PC-9 (cell line): ENCODE results near the gene ASTN2. TPM values are rescaled to one million over a fixed set of nuclear protein-coding genes. Genes with fewer than 3 reads are reported as not detected.

ENCODE experiments used
- BruUV-seq: library from RNA; stranded (reverse); fragments of 400-500 nt; replicated peaks from 2 replicates; lab custom pipeline; 2021; lab: Mats Ljungman, UMichigan
- CTCF ChIA-PET: fragments of 300-600 bp; sonication (Branson Sonifier 250); formaldehyde crosslinking; loops from one replicate; lab custom pipeline; 2022; ENCODE audit warnings: antibody characterized with exemption; lab: Charles Lee
- POLR2A ChIA-PET: fragments of 300-600 bp; sonication (Branson Sonifier 250); formaldehyde crosslinking; loops from one replicate; lab custom pipeline; 2022; ENCODE audit warnings: antibody characterized with exemption; ENCODE audit not compliant: unreplicated experiment; lab: Charles Lee
- DNase-seq, 2 experiments: peaks; one replicate each; pipeline versions ENCODE4 v3.0.0 to v3.0.0-alpha.2; 2015 to 2022; ENCODE audit warnings: mixed read lengths in 1 of 2
- H2AFZ ChIP-seq: fragments of 200-600 bp; sonication (generic); 2 replicates; pipeline ENCODE4 v1.8.1; 2017; ENCODE audit warnings: antibody characterized with exemption
- H3F3A ChIP-seq: fragments of 200-600 bp; sonication (generic); 2 replicates; pipeline ENCODE4 v1.8.1; 2017; ENCODE audit warnings: antibody characterized with exemption, mild to moderate bottlenecking, low read depth; ENCODE audit not compliant: insufficient read depth
- H3K27ac ChIP-seq: fragments of 200-600 bp; sonication (generic); 2 replicates; pipeline ENCODE4 v1.6.1; 2016; ENCODE audit warnings: mixed run types
- H3K27me3 ChIP-seq: fragments of 200-600 bp; sonication (generic); 2 replicates; pipeline ENCODE4 v1.6.1; 2016; ENCODE audit warnings: low read depth, mixed run types; ENCODE audit not compliant: insufficient read depth
- H3K36me3 ChIP-seq: fragments of 200-600 bp; sonication (generic); 2 replicates; pipeline ENCODE4 v1.6.1; 2016; ENCODE audit warnings: low read depth, mixed run types
- H3K4me1 ChIP-seq: fragments of 200-600 bp; sonication (generic); replicated peaks from 2 replicates; pipeline ENCODE4 v1.6.1; 2016; ENCODE audit warnings: mixed run types; ENCODE audit not compliant: insufficient read depth
- H3K4me2 ChIP-seq: fragments of 200-600 bp; sonication (generic); 2 replicates; pipeline ENCODE4 v1.6.1; 2017; ENCODE audit warnings: mixed run types
- H3K4me3 ChIP-seq: fragments of 200-600 bp; sonication (generic); 2 replicates; pipeline ENCODE4 v1.6.1; 2016; ENCODE audit warnings: mixed run types
- H3K79me2 ChIP-seq: fragments of 200-600 bp; sonication (generic); 2 replicates; pipeline ENCODE4 v1.6.1; 2017; ENCODE audit warnings: low read depth, mixed run types
- H3K9me2 ChIP-seq: fragments of 200-600 bp; sonication (generic); 2 replicates; pipeline ENCODE4 v1.8.1; 2017; ENCODE audit warnings: mild to moderate bottlenecking; ENCODE audit not compliant: insufficient read depth
- H3K9me3 ChIP-seq: fragments of 200-600 bp; sonication (generic); 2 replicates; pipeline ENCODE4 v1.8.1; 2016; ENCODE audit warnings: low read depth; ENCODE audit not compliant: insufficient read depth
- H4K20me1 ChIP-seq: fragments of 200-600 bp; sonication (generic); 2 replicates; pipeline ENCODE4 v1.8.1; 2017; ENCODE audit not compliant: insufficient read depth
- EZH2 ChIP-seq: fragments of 200-600 bp; sonication (generic); IDR thresholded peaks from 2 replicates; pipeline ENCODE4 v1.8.0; 2017; ENCODE audit warnings: antibody characterized with exemption, low read depth
- intact Hi-C: fragments of 100-400 bp; cut with micrococcal nuclease; formaldehyde crosslinking; loops from one replicate; pipeline ENCODE4 v1.10.0; 2022; ENCODE audit not compliant: unreplicated experiment
- total RNA-seq: library from RNA; stranded (reverse); gene quantifications from 2 replicates; pipeline ENCODE4 v1.2.3, GENCODE V29; 2021
- TF ChIP-seq, protein P1 (sequence below): fragments of 200-600 bp; sonication (generic); conservative IDR thresholded peaks from 2 replicates; pipeline ENCODE4 v1.6.1; 2017; ENCODE audit warnings: mixed run types, antibody characterized with exemption, mild to moderate bottlenecking, moderate library complexity

The ASTN2 gene
- total RNA-seq, 1 experiment from 2014 or later = 6.2 TPM

- H3K4me1 ChIP-seq = no peaks in the 10 kb centered on the region
- no peaks in the 10 kb centered on the region for H3K79me2 ChIP-seq
- CTCF ChIA-PET = no interaction called here
- POLR2A ChIA-PET = interaction anchor here (0.7 kb wide), 1 partner anchor 98 kb away, joined by 36 read pairs; no protein-coding TSS in a partner anchor
- no peak overlapping the region for H3K27ac ChIP-seq
- no peak overlapping the region for H3K4me2 ChIP-seq
- H2AFZ ChIP-seq = no peak overlapping the region
- H4K20me1 ChIP-seq = no peaks in the 10 kb centered on the region
- TF ChIP-seq, protein P1, sequence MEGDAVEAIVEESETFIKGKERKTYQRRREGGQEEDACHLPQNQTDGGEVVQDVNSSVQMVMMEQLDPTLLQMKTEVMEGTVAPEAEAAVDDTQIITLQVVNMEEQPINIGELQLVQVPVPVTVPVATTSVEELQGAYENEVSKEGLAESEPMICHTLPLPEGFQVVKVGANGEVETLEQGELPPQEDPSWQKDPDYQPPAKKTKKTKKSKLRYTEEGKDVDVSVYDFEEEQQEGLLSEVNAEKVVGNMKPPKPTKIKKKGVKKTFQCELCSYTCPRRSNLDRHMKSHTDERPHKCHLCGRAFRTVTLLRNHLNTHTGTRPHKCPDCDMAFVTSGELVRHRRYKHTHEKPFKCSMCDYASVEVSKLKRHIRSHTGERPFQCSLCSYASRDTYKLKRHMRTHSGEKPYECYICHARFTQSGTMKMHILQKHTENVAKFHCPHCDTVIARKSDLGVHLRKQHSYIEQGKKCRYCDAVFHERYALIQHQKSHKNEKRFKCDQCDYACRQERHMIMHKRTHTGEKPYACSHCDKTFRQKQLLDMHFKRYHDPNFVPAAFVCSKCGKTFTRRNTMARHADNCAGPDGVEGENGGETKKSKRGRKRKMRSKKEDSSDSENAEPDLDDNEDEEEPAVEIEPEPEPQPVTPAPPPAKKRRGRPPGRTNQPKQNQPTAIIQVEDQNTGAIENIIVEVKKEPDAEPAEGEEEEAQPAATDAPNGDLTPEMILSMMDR = no peak
- no peak for TF ChIP-seq EZH2
- H3F3A ChIP-seq = no peaks in the 10 kb centered on the region
- H3K9me3 ChIP-seq = no peaks in the 10 kb centered on the region
- no peaks in the 10 kb centered on the region for H3K36me3 ChIP-seq
- no peaks in the 10 kb centered on the region for H3K27me3 ChIP-seq
- DNase-seq = no peak
- no peak overlapping the region for H3K4me3 ChIP-seq
- intact Hi-C loops = no loop called here
- no TSS peak for BruUV-seq
- no peaks in the 10 kb centered on the region for H3K9me2 ChIP-seq
Measured at GRCh38 chr9:116476935-116477381, 937.9 kb downstream of the ASTN2 start.

- TF ChIP-seq EZH2 = no peak
- TF ChIP-seq, protein P1 = no peak
- H2AFZ ChIP-seq = no peak overlapping the region
- no peaks in the 10 kb centered on the region for H4K20me1 ChIP-seq
- H3K79me2 ChIP-seq = no peaks in the 10 kb centered on the region
- H3K4me1 ChIP-seq = no peaks in the 10 kb centered on the region
- ChIA-PET CTCF (no interaction called here), POLR2A (no interaction called here)
- no peak overlapping the region for H3K27ac ChIP-seq
- no TSS peak for BruUV-seq
- H3F3A ChIP-seq = no peaks in the 10 kb centered on the region
- intact Hi-C loops = no loop called here
- H3K4me2 ChIP-seq = no peak overlapping the region
- no peaks in the 10 kb centered on the region for H3K9me3 ChIP-seq
- no peak overlapping the region for H3K4me3 ChIP-seq
- no peaks in the 10 kb centered on the region for H3K27me3 ChIP-seq
- DNase-seq = no peak
- no peaks in the 10 kb centered on the region for H3K36me3 ChIP-seq
- no peaks in the 10 kb centered on the region for H3K9me2 ChIP-seq
Measured at GRCh38 chr9:116476002-116476401, 938.9 kb downstream of the ASTN2 start.

DNA sequence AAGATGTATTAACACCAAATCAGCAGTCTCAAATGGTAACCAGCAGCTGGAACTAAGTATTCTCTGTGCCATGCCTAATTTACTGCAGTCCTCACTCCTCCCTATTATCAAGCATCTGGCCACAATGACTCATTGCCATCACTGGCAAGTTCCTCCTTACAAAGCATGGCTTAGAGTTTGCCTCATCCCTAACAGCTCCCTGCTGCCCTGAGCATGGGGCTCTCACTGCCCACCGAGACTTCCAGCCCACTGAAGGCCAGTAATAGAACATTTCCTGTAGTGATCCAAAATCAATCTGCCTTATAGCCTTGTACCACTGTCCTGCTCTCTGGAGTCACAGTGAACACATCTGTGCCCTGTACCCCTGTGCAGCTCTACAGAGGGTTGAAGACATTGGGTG is 939.7 kb downstream of the ASTN2 start:
- Histone ChIP-seq H3K4me2 (no peak overlapping the region), H3K4me1 (no peaks in the 10 kb centered on the region), H3K27ac (no peak overlapping the region), H3K9me2 (no peaks in the 10 kb centered on the region), H3K9me3 (no peaks in the 10 kb centered on the region), H3K4me3 (no peak overlapping the region), H2AFZ (no peak overlapping the region), H3K27me3 (no peaks in the 10 kb centered on the region), H3K36me3 (no peaks in the 10 kb centered on the region), H3F3A (no peaks in the 10 kb centered on the region), H4K20me1 (no peaks in the 10 kb centered on the region), H3K79me2 (no peaks in the 10 kb centered on the region)
- intact Hi-C loops = no loop called here
- POLR2A ChIA-PET = no interaction called here
- CTCF ChIA-PET = no interaction called here
- no TSS peak for BruUV-seq
- TF ChIP-seq, protein P1 = no peak
- TF ChIP-seq EZH2 = no peak
- no peak for DNase-seq
